ENCODE results near the gene HMX3. TPM values are rescaled to one million over a fixed set of nuclear protein-coding genes. Genes with fewer than 3 reads are reported as not detected.

The HMX3 gene
- total and polyA plus RNA-seq, 2 experiments from 2014 or later: 0.35 TPM; not detected in 1

DNA sequence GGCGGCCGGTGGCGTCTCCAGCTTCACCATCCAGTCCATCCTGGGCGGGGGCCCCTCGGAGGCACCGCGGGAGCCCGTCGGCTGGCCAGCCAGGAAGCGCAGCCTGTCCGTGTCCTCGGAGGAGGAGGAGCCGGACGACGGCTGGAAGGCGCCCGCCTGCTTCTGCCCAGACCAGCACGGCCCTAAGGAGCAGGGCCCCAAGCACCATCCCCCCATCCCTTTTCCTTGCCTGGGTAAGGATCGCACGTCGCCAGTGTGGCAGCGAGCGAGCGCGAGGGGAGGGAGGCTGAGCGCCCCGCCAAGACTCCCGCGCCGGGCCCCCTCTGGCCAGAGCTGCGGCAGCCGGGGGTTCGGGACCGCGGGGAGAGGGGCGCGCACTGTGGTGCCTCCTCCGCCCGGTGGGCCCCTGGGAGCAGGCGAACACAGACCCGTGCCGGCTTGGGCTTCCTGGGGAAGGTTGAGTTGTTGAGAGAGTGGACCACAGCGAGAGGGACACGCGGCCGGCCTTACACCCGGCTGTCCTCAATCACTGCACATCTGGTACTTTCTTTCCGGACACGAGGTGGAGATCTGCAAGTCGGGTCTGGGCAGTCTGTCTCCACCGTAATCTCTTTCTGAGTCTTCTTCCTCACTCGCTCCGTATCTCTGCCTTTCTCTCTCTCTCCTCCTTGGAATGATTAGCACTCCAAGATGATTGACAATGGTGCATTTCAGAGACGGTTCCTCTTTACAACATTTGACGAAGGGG lies 12.8 kb downstream of the HMX3 start:
- Mint-ChIP-seq H3K36me3 (ENCODE audit: low read depth) (peaks cover 15% of the 10 kb centered on the region; the same call in 2 of the 3 replicates), H3K4me3 (peak overlapping the region; percentile 70), H3K27me3 (ENCODE audit: insufficient read depth, low read depth, poor library complexity) (peaks cover 79% of the 10 kb centered on the region), H3K4me1 (peaks cover 65% of the 10 kb centered on the region), H3K9me3 (peaks cover 5% of the 10 kb centered on the region; the same call in 2 of the 3 replicates), H3K27ac (no peak overlapping the region)
- ATAC-seq (peak; percentile 26), DNase-seq (ENCODE audit: low spot score) (peak; percentile 75)
- Histone ChIP-seq H3K4me2 (peak overlapping the region; percentile 83), H3K4me1 (ENCODE audit: insufficient read depth) (peaks cover 71% of the 10 kb centered on the region), H3K27ac (ENCODE audit: low read depth) (no peak overlapping the region), H3K9me2 (ENCODE audit: insufficient read depth) (no peaks in the 10 kb centered on the region), H3K36me3 (ENCODE audit: insufficient read depth) (no peaks in the 10 kb centered on the region), H3K79me2 (replicated peaks; ENCODE audit: insufficient read depth) (no peaks in the 10 kb centered on the region), H3K27me3 (ENCODE audit: insufficient read depth) (peaks cover 94% of the 10 kb centered on the region), H3F3A (replicated peaks; ENCODE audit: low read depth) (peaks cover 51% of the 10 kb centered on the region), H4K20me1 (replicated peaks; ENCODE audit: insufficient read depth) (peaks cover 8% of the 10 kb centered on the region; the same call in 1 of the 2 replicates), H3K4me3 (peak overlapping the region; percentile 60), H2AFZ (peak overlapping the region; percentile 90)
- TF ChIP-seq ZNF331 (CRISPR knock-in tag; IDR thresholded peaks at IDR 0.05; ENCODE audit: low read depth) (no peak), ZNF114 (CRISPR knock-in tag; IDR thresholded peaks at IDR 0.05) (no peak), JUNB (IDR thresholded peaks at IDR 0.05; ENCODE audit: unreplicated experiment) (no peak), EZH2phosphoT487 (IDR thresholded peaks at IDR 0.05; ENCODE audit: unreplicated experiment) (peak; percentile 83), EZH2 (IDR thresholded peaks at IDR 0.05; ENCODE audit: low read depth, unreplicated experiment) (peak; percentile 99), STAT1 (IDR thresholded peaks at IDR 0.05; ENCODE audit: unreplicated experiment) (no peak), ETS1 (IDR thresholded peaks at IDR 0.05) (no peak), POLR2AphosphoS5 (IDR thresholded peaks at IDR 0.05; ENCODE audit: low read depth) (no peak; the same call in 1 of the 2 replicates), NANOG (IDR thresholded peaks at IDR 0.05; ENCODE audit: borderline replicate concordance) (no peak)
- TF ChIP-seq, protein P1, sequence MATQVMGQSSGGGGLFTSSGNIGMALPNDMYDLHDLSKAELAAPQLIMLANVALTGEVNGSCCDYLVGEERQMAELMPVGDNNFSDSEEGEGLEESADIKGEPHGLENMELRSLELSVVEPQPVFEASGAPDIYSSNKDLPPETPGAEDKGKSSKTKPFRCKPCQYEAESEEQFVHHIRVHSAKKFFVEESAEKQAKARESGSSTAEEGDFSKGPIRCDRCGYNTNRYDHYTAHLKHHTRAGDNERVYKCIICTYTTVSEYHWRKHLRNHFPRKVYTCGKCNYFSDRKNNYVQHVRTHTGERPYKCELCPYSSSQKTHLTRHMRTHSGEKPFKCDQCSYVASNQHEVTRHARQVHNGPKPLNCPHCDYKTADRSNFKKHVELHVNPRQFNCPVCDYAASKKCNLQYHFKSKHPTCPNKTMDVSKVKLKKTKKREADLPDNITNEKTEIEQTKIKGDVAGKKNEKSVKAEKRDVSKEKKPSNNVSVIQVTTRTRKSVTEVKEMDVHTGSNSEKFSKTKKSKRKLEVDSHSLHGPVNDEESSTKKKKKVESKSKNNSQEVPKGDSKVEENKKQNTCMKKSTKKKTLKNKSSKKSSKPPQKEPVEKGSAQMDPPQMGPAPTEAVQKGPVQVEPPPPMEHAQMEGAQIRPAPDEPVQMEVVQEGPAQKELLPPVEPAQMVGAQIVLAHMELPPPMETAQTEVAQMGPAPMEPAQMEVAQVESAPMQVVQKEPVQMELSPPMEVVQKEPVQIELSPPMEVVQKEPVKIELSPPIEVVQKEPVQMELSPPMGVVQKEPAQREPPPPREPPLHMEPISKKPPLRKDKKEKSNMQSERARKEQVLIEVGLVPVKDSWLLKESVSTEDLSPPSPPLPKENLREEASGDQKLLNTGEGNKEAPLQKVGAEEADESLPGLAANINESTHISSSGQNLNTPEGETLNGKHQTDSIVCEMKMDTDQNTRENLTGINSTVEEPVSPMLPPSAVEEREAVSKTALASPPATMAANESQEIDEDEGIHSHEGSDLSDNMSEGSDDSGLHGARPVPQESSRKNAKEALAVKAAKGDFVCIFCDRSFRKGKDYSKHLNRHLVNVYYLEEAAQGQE (IDR thresholded peaks at IDR 0.05; ENCODE audit: unreplicated experiment): no peak
- TF ChIP-seq, protein P2, sequence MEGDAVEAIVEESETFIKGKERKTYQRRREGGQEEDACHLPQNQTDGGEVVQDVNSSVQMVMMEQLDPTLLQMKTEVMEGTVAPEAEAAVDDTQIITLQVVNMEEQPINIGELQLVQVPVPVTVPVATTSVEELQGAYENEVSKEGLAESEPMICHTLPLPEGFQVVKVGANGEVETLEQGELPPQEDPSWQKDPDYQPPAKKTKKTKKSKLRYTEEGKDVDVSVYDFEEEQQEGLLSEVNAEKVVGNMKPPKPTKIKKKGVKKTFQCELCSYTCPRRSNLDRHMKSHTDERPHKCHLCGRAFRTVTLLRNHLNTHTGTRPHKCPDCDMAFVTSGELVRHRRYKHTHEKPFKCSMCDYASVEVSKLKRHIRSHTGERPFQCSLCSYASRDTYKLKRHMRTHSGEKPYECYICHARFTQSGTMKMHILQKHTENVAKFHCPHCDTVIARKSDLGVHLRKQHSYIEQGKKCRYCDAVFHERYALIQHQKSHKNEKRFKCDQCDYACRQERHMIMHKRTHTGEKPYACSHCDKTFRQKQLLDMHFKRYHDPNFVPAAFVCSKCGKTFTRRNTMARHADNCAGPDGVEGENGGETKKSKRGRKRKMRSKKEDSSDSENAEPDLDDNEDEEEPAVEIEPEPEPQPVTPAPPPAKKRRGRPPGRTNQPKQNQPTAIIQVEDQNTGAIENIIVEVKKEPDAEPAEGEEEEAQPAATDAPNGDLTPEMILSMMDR (conservative IDR thresholded peaks at IDR 0.05; ENCODE audit: low read depth in 2 of 2): no peak
- TF ChIP-seq, protein P3, sequence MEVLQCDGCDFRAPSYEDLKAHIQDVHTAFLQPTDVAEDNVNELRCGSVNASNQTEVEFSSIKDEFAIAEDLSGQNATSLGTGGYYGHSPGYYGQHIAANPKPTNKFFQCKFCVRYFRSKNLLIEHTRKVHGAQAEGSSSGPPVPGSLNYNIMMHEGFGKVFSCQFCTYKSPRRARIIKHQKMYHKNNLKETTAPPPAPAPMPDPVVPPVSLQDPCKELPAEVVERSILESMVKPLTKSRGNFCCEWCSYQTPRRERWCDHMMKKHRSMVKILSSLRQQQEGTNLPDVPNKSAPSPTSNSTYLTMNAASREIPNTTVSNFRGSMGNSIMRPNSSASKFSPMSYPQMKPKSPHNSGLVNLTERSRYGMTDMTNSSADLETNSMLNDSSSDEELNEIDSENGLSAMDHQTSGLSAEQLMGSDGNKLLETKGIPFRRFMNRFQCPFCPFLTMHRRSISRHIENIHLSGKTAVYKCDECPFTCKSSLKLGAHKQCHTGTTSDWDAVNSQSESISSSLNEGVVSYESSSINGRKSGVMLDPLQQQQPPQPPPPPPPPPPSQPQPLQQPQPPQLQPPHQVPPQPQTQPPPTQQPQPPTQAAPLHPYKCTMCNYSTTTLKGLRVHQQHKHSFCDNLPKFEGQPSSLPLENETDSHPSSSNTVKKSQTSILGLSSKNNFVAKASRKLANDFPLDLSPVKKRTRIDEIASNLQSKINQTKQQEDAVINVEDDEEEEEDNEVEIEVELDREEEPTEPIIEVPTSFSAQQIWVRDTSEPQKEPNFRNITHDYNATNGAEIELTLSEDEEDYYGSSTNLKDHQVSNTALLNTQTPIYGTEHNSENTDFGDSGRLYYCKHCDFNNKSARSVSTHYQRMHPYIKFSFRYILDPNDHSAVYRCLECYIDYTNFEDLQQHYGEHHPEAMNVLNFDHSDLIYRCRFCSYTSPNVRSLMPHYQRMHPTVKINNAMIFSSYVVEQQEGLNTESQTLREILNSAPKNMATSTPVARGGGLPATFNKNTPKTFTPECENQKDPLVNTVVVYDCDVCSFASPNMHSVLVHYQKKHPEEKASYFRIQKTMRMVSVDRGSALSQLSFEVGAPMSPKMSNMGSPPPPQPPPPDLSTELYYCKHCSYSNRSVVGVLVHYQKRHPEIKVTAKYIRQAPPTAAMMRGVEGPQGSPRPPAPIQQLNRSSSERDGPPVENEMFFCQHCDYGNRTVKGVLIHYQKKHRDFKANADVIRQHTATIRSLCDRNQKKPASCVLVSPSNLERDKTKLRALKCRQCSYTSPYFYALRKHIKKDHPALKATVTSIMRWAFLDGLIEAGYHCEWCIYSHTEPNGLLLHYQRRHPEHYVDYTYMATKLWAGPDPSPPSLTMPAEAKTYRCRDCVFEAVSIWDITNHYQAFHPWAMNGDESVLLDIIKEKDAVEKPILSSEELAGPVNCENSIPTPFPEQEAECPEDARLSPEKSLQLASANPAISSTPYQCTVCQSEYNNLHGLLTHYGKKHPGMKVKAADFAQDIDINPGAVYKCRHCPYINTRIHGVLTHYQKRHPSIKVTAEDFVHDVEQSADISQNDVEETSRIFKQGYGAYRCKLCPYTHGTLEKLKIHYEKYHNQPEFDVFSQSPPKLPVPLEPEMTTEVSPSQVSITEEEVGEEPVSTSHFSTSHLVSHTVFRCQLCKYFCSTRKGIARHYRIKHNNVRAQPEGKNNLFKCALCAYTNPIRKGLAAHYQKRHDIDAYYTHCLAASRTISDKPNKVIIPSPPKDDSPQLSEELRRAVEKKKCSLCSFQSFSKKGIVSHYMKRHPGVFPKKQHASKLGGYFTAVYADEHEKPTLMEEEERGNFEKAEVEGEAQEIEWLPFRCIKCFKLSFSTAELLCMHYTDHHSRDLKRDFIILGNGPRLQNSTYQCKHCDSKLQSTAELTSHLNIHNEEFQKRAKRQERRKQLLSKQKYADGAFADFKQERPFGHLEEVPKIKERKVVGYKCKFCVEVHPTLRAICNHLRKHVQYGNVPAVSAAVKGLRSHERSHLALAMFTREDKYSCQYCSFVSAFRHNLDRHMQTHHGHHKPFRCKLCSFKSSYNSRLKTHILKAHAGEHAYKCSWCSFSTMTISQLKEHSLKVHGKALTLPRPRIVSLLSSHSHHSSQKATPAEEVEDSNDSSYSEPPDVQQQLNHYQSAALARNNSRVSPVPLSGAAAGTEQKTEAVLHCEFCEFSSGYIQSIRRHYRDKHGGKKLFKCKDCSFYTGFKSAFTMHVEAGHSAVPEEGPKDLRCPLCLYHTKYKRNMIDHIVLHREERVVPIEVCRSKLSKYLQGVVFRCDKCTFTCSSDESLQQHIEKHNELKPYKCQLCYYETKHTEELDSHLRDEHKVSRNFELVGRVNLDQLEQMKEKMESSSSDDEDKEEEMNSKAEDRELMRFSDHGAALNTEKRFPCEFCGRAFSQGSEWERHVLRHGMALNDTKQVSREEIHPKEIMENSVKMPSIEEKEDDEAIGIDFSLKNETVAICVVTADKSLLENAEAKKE (CRISPR knock-in tag; IDR thresholded peaks at IDR 0.05): no peak

Measured in GM23338 (cell line).